ENCODE data around the gene TTLL5. TPM values are rescaled to one million over a fixed set of nuclear protein-coding genes. Genes with fewer than 3 reads are reported as not detected.
A peak's percentile ranks its signal among the peaks of the same experiment; 100 is the strongest.

TTLL5 gene
- total RNA-seq, 1 experiment from 2014 or later: 35.7 TPM

DNA sequence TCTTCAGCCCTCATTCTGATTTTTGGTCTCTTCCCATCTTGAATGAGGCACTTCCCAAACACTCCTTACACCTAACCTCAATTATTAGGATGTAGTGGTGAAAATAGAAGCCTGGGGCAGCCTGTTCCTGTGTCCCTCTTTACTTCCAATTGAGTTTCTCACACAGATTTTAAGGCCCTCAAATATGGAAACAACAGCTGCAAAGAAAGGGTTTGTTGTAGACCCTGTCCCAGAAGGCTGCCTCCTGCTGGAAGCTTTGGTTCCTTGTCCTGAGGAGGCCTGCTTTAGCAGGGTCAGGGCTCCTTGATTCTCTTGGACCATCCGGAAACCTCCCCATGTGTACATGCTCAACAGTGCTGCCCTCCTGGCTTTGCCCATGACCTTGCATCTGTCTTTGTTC, 219.5 kb downstream of the TTLL5 start:
- TF ChIP-seq, protein P1, sequence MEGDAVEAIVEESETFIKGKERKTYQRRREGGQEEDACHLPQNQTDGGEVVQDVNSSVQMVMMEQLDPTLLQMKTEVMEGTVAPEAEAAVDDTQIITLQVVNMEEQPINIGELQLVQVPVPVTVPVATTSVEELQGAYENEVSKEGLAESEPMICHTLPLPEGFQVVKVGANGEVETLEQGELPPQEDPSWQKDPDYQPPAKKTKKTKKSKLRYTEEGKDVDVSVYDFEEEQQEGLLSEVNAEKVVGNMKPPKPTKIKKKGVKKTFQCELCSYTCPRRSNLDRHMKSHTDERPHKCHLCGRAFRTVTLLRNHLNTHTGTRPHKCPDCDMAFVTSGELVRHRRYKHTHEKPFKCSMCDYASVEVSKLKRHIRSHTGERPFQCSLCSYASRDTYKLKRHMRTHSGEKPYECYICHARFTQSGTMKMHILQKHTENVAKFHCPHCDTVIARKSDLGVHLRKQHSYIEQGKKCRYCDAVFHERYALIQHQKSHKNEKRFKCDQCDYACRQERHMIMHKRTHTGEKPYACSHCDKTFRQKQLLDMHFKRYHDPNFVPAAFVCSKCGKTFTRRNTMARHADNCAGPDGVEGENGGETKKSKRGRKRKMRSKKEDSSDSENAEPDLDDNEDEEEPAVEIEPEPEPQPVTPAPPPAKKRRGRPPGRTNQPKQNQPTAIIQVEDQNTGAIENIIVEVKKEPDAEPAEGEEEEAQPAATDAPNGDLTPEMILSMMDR (conservative IDR thresholded peaks at IDR 0.05): peak; percentile 65
- no peaks in the 10 kb centered on the region for H3K4me1 ChIP-seq (ENCODE audit: insufficient read depth, low read length)

More for the DNA sequence above, 219.5 kb downstream of the TTLL5 start:
- Histone ChIP-seq H3K27me3 (ENCODE audit: insufficient read depth, low read length) (no peaks in the 10 kb centered on the region), H3K79me2 (ENCODE audit: insufficient read depth, low read length) (no peaks in the 10 kb centered on the region), H3K4ac (ENCODE audit: low read depth, low read length) (no peak overlapping the region), H3K79me1 (ENCODE audit: insufficient read depth, low read depth, low read length, poor library complexity, severe bottlenecking) (no peaks in the 10 kb centered on the region), H2BK120ac (ENCODE audit: low read depth, low read length, poor library complexity, severe bottlenecking) (no peak overlapping the region), H3K23me2 (ENCODE audit: insufficient read length, low read depth, low read length, poor library complexity, severe bottlenecking) (no peaks in the 10 kb centered on the region), H4K20me1 (ENCODE audit: control insufficient read depth, insufficient read depth, insufficient read length) (no peaks in the 10 kb centered on the region), H2BK15ac (ENCODE audit: low read depth, low read length) (no peak overlapping the region), H3T11ph (ENCODE audit: low read length) (no peak overlapping the region), H2BK20ac (ENCODE audit: low read depth, low read length, poor library complexity, severe bottlenecking) (no peak overlapping the region), H3K9me3 (ENCODE audit: control insufficient read depth, low read depth, low read length) (no peaks in the 10 kb centered on the region), H3K56ac (ENCODE audit: insufficient read length, low read depth, low read length) (no peak overlapping the region), H3K14ac (ENCODE audit: insufficient read depth, low read length) (no peak overlapping the region), H3K23ac (ENCODE audit: insufficient read length, low read depth, low read length) (no peak overlapping the region), H3K18ac (ENCODE audit: insufficient read length, low read depth, low read length) (no peak overlapping the region), H3K4me2 (ENCODE audit: insufficient read depth, insufficient read length, low read length) (no peak overlapping the region), H4K8ac (replicated peaks; ENCODE audit: insufficient read length, low read depth, low read length) (no peak overlapping the region), H3K27ac (ENCODE audit: insufficient read length, low read depth, low read length) (no peak overlapping the region), H4K91ac (ENCODE audit: insufficient read length, low read depth, low read length) (no peak overlapping the region), H2AK5ac (ENCODE audit: insufficient read length, low read length) (no peak overlapping the region), H2BK12ac (ENCODE audit: insufficient read length, low read depth, low read length) (no peak overlapping the region), H2AFZ (ENCODE audit: low read length) (no peak overlapping the region), H3K9ac (ENCODE audit: extremely low read depth, insufficient read length, low read length) (no peak overlapping the region), H2BK5ac (ENCODE audit: insufficient read length, low read length) (no peak overlapping the region), H4K5ac (ENCODE audit: insufficient read length, low read depth, low read length) (no peak overlapping the region)
- no peak overlapping the region for H3K4me3 Mint-ChIP-seq
- peaks cover 3 to 6% (median 3%) of the 10 kb centered on the region in 3 experiments for H3K36me3 Mint-ChIP-seq (ENCODE audit: insufficient read depth in 1 of 3, low read depth in 3 of 3)
- H3K9me3 Mint-ChIP-seq: no peaks in the 10 kb centered on the region
- DNase-seq: peak; percentile 54
- peaks cover 10 to 22% of the 10 kb centered on the region in 2 experiments for H3K4me1 Mint-ChIP-seq
- no peaks in the 10 kb centered on the region for H3K27me3 Mint-ChIP-seq (ENCODE audit: low read depth)
- no CpG with 5 or more reads among the region's 1 CpG for WGBS (ENCODE audit: extremely low coverage, insufficient read length, low lambda C conversion rate)
- H3K27ac Mint-ChIP-seq: 0 out of 7 replicates have a peak overlapping the region, but pooled peaks of 2 of the 3 experiments have one; percentile 18 to 57
